Thyroid gland (tissue), 4 donors: Measurements from ENCODE around the gene CD37. TPM values are rescaled to one million over a fixed set of nuclear protein-coding genes. Genes with fewer than 3 reads are reported as not detected.

Experiments
- DNase-seq, 2 donors: peaks; one replicate each; pipeline ENCODE4 v3.0.0-alpha.2; 2019
- H3K27ac ChIP-seq, 3 donors: fragments of 200-600 bp; sonication (generic); 1 replicate in 2 of 3; 2 replicates in 1 of 3; pipeline ENCODE4 v1.5.1; 2016 to 2019; ENCODE audit warnings: mild to moderate bottlenecking in 1 of 3, moderate library complexity in 1 of 3
- H3K27me3 ChIP-seq: fragments of 200-600 bp; sonication (generic); one replicate; pipeline ENCODE4 v1.5.1; 2019
- H3K36me3 ChIP-seq, 2 donors: fragments of 200-600 bp; sonication (generic); one replicate each; pipeline ENCODE4 v1.5.1; 2016 to 2019
- H3K4me1 ChIP-seq, 2 donors: fragments of 200-600 bp; sonication (generic); one replicate each; pipeline ENCODE4 v1.5.1; 2017 to 2019
- H3K4me3 ChIP-seq, 3 donors: fragments of 200-600 bp; sonication (generic); replicated peaks in 1 of 3; 1 replicate in 2 of 3; 2 replicates in 1 of 3; pipeline ENCODE4 v1.5.1; 2016; ENCODE audit warnings: mild to moderate bottlenecking in 1 of 3
- H3K9me3 ChIP-seq: fragments of 200-600 bp; sonication (generic); one replicate; pipeline ENCODE4 v1.5.1; 2017
- POLR2A ChIP-seq, 2 donors: fragments of 450-650 bp; IDR thresholded peaks; one replicate each; pipeline ENCODE4 v1.6.1; 2017; ENCODE audit warnings: antibody characterized with exemption in 2 of 2, mild to moderate bottlenecking in 2 of 2, moderate library complexity in 1 of 2
- WGBS, 2 donors: methylation state at CpG; one replicate each; pipeline ENCODE4 v1.1.5; 2017; 5-methylcytosine and 5-hydroxymethylcytosine counted together
- intact Hi-C: fragments of 100-400 bp; cut with DNase I; formaldehyde crosslinking; loops from one replicate; pipeline ENCODE4 v1.15.1; 2023
- total RNA-seq, 4 donors: library from RNA; depleted of rRNA; stranded (reverse); fragments of >200 nt; gene quantifications; one replicate each; pipeline ENCODE4 v1.2.3, GENCODE V29; 2016
- TF ChIP-seq, protein P1 (sequence below), 6 experiments: fragments of 200-600 bp in 3 of 6; fragments of 450-650 bp in 3 of 6; sonication (generic) in 3 of 6; IDR thresholded peaks; one replicate each; pipeline ENCODE4 v1.5.1; 2016 to 2019; ENCODE audit warnings: antibody characterized with exemption in 6 of 6, mild to moderate bottlenecking in 2 of 6, inconsistent platforms in 1 of 6, moderate library complexity in 1 of 6

CD37 gene
- total RNA-seq, 4 donors from 2014 or later, result 2.1 to 9.7 (median 5.4) TPM

- intact Hi-C loops, result no loop called here
- 89 to 91% methylated on average over 6 to 10 of the region's 11 CpGs for WGBS, 2 donors
- Histone ChIP-seq H3K9me3 (no peaks in the 10 kb centered on the region), H3K27me3 (no peaks in the 10 kb centered on the region), H3K27ac (peak overlapping the region in 2 of 3 donors; percentile 47 to 81), H3K4me1 (peaks cover 19 to 20% of the 10 kb centered on the region in 2 donors), H3K4me3 (no peak overlapping the region), H3K36me3 (peaks cover 4 to 7% of the 10 kb centered on the region in 2 donors)
- no peak for DNase-seq
- TF ChIP-seq, protein P1, sequence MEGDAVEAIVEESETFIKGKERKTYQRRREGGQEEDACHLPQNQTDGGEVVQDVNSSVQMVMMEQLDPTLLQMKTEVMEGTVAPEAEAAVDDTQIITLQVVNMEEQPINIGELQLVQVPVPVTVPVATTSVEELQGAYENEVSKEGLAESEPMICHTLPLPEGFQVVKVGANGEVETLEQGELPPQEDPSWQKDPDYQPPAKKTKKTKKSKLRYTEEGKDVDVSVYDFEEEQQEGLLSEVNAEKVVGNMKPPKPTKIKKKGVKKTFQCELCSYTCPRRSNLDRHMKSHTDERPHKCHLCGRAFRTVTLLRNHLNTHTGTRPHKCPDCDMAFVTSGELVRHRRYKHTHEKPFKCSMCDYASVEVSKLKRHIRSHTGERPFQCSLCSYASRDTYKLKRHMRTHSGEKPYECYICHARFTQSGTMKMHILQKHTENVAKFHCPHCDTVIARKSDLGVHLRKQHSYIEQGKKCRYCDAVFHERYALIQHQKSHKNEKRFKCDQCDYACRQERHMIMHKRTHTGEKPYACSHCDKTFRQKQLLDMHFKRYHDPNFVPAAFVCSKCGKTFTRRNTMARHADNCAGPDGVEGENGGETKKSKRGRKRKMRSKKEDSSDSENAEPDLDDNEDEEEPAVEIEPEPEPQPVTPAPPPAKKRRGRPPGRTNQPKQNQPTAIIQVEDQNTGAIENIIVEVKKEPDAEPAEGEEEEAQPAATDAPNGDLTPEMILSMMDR (IDR thresholded peaks at IDR 0.05), result no peak
- no peak for TF ChIP-seq POLR2A (IDR thresholded peaks at IDR 0.05)
These were observed 5.9 kb downstream of the CD37 start for GRCh38 chr19:49340865-49341718.

DNA sequence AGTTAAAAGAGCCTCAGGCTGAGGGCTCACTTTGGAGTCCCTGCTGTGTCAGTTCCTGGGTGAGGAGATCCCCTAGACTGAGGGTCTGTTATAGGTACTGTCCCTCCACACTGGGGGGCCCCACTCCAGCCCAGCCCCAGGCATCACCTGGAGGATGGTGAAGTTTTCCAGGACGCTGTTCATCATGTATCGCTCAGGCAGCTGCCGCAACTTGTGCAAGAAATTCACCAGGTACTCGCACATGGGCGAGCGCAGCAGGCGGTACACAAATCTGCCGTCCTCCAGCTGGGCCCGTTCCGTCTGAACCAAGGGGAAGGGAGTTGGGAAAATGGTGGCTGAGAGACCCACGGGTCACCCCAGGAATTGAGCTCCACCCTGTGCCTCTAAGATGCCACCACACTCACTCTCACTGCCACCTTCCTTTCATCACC is 7.1 kb downstream of the CD37 start:
- DNase-seq, result no peak
- Histone ChIP-seq H3K9me3 (no peaks in the 10 kb centered on the region), H3K4me3 (no peak overlapping the region), H3K27ac (no peak overlapping the region), H3K4me1 (peaks cover 19 to 20% of the 10 kb centered on the region in 2 donors), H3K27me3 (no peaks in the 10 kb centered on the region), H3K36me3 (peaks cover 7 to 13% of the 10 kb centered on the region in 2 donors)
- no peak for TF ChIP-seq POLR2A (IDR thresholded peaks at IDR 0.05)
- TF ChIP-seq, protein P1 (IDR thresholded peaks at IDR 0.05), result no peak
- WGBS, 2 donors, result 94 to 100% methylated on average over 9 to 11 of the region's 11 CpGs
- intact Hi-C loops, result no loop called here

- DNase-seq, result no peak
- Histone ChIP-seq H3K36me3 (peaks cover 7 to 13% of the 10 kb centered on the region in 2 donors), H3K27me3 (no peaks in the 10 kb centered on the region), H3K9me3 (no peaks in the 10 kb centered on the region), H3K4me3 (no peak overlapping the region), H3K4me1 (peaks cover 19 to 20% of the 10 kb centered on the region in 2 donors), H3K27ac (no peak overlapping the region)
- intact Hi-C loops, result no loop called here
- TF ChIP-seq POLR2A (IDR thresholded peaks at IDR 0.05), result no peak
- TF ChIP-seq, protein P1 (IDR thresholded peaks at IDR 0.05), result no peak
- 90 to 97% methylated on average over 5 to 6 of the region's 7 CpGs for WGBS, 2 donors
These were observed 7.9 kb downstream of the CD37 start for GRCh38 chr19:49343123-49343522.

GRCh38 chr19:49344505-49345423 is 9.6 kb downstream of the CD37 start:
- H3K9me3 ChIP-seq, result no peaks in the 10 kb centered on the region
- H3K4me1 ChIP-seq, result peaks cover 3% of the 10 kb centered on the region in 2 donors
- no peak for DNase-seq
- no peak for TF ChIP-seq POLR2A (IDR thresholded peaks at IDR 0.05)
- TF ChIP-seq, protein P1 (IDR thresholded peaks at IDR 0.05), result no peak
- intact Hi-C loops, result no loop called here
- no peaks in the 10 kb centered on the region for H3K27me3 ChIP-seq
- peaks cover 10 to 13% of the 10 kb centered on the region in 2 donors for H3K36me3 ChIP-seq
- 78 to 87% methylated on average over 9 to 11 of the region's 11 CpGs for WGBS, 2 donors
- H3K4me3 ChIP-seq, result no peak overlapping the region
- no peak overlapping the region for H3K27ac ChIP-seq
